GM23248 (cell line): ENCODE results near the gene PODN. TPM values are rescaled to one million over a fixed set of nuclear protein-coding genes. Genes with fewer than 3 reads are reported as not detected.

Experiments used
- DNase-seq: peaks from one replicate; pipeline ENCODE4 v3.0.0-alpha.2; 2015
- H2AFZ ChIP-seq: fragments of 200-600 bp; sonication (generic); 2 replicates; pipeline ENCODE4 v1.6.1; 2016; ENCODE audit warnings: antibody characterized with exemption
- H3F3A ChIP-seq: fragments of 200-600 bp; sonication (generic); 2 replicates; pipeline ENCODE4 v1.6.1; 2016; ENCODE audit warnings: mild to moderate bottlenecking, antibody characterized with exemption, mixed run types; ENCODE audit not compliant: insufficient read depth
- H3K27ac ChIP-seq: fragments of 200-600 bp; sonication (generic); 2 replicates; pipeline ENCODE4 v1.5.1; 2016; ENCODE audit warnings: mild to moderate bottlenecking
- H3K27me3 ChIP-seq: fragments of 200-600 bp; sonication (generic); replicated peaks from 2 replicates; pipeline ENCODE4 v1.6.1; 2016; ENCODE audit warnings: mild to moderate bottlenecking; ENCODE audit not compliant: insufficient read depth
- H3K36me3 ChIP-seq: fragments of 200-600 bp; sonication (generic); 2 replicates; pipeline ENCODE4 v1.6.1; 2016; ENCODE audit warnings: low read depth, mild to moderate bottlenecking
- H3K4me1 ChIP-seq: fragments of 200-600 bp; sonication (generic); 2 replicates; pipeline ENCODE4 v1.6.1; 2016; ENCODE audit warnings: mild to moderate bottlenecking; ENCODE audit not compliant: insufficient read depth
- H3K4me2 ChIP-seq: fragments of 200-600 bp; sonication (generic); one replicate; pipeline ENCODE4 v1.6.1; 2016; ENCODE audit warnings: mild to moderate bottlenecking; ENCODE audit not compliant: unreplicated experiment
- H3K4me3 ChIP-seq: fragments of 200-600 bp; sonication (generic); 2 replicates; pipeline ENCODE4 v1.5.1; 2016; ENCODE audit warnings: mild to moderate bottlenecking
- H3K79me2 ChIP-seq: fragments of 200-600 bp; sonication (generic); 2 replicates; pipeline ENCODE4 v1.6.1; 2016; ENCODE audit warnings: mild to moderate bottlenecking; ENCODE audit not compliant: insufficient read depth
- H3K9ac ChIP-seq: fragments of 200-600 bp; sonication (generic); 2 replicates; pipeline ENCODE4 v1.6.1; 2016; ENCODE audit warnings: mild to moderate bottlenecking
- H3K9me2 ChIP-seq: fragments of 200-600 bp; sonication (generic); 2 replicates; pipeline ENCODE4 v1.6.1; 2016; ENCODE audit warnings: mixed run types, mild to moderate bottlenecking, moderate library complexity; ENCODE audit not compliant: insufficient read depth
- H3K9me3 ChIP-seq: fragments of 200-600 bp; sonication (generic); one replicate; pipeline ENCODE4 v1.6.1; 2017; ENCODE audit warnings: low read depth
- H4K20me1 ChIP-seq: fragments of 200-600 bp; sonication (generic); 2 replicates; pipeline ENCODE4 v1.6.0; 2016; ENCODE audit not compliant: insufficient read depth
- EZH2 ChIP-seq: fragments of 200-600 bp; sonication (generic); IDR thresholded peaks from 2 replicates; pipeline ENCODE4 v1.6.1; 2018; ENCODE audit warnings: antibody characterized with exemption, mild to moderate bottlenecking; ENCODE audit not compliant: insufficient read depth, poor library complexity, severe bottlenecking
- EZH2phosphoT487 ChIP-seq: fragments of 200-600 bp; sonication (generic); IDR thresholded peaks from 2 replicates; pipeline ENCODE4 v1.6.1; 2018; ENCODE audit warnings: antibody characterized with exemption, moderate library complexity, mild to moderate bottlenecking, low read depth; ENCODE audit not compliant: insufficient read depth
- WGBS, 2 experiments: methylation state at CpG; one replicate each; pipeline ENCODE4 v1.1.6; 2015 to 2017; ENCODE audit warnings: low lambda C conversion rate in 2 of 2, low coverage in 1 of 2; ENCODE audit errors: missing lambda C conversion rate in 2 of 2; 5-methylcytosine and 5-hydroxymethylcytosine counted together
- in situ Hi-C: fragments of 300-500 bp; cut with MboI; formaldehyde crosslinking; loops from 2 replicates; pipeline ENCODE4 v1.15.0; 2020
- polyA plus RNA-seq: library from polyadenylated mRNA; unstranded; fragments of >200 nt; fragmentation: Nextera tagmentation; extraction: Ambion mirVana; gene quantifications from 2 replicates; pipeline ENCODE4 v1.2.1, GENCODE V29; 2016
- total RNA-seq: library from RNA; depleted of rRNA; stranded (reverse); fragments of >200 nt; shearing (Covaris generic); gene quantifications from 2 replicates; pipeline ENCODE4 v1.2.3, GENCODE V29; 2014

Gene PODN
- total and polyA plus RNA-seq, 2 experiments from 2014 or later: 54.8 to 71.6 TPM

DNA sequence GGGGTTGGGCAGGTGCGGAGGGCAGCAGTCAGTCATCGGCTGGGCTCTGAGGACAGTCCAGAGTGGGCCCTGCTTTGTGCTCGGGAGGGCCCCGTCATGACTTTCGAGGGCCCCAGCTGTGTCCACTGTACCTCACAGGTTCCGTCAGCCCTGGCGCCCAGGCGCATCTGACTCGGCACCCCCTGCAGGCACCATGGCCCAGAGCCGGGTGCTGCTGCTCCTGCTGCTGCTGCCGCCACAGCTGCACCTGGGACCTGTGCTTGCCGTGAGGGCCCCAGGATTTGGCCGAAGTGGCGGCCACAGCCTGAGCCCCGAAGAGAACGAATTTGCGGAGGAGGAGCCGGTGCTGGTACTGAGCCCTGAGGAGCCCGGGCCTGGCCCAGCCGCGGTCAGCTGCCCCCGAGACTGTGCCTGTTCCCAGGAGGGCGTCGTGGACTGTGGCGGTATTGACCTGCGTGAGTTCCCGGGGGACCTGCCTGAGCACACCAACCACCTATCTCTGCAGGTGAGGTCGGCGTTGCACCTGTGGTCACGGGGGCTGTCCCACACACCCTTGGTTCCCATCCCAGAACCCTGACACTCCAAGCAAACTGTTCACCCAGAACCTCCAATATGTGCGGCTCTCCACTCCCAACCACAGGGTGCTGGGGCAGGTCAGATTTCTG lies 7.8 kb downstream of the PODN start:
- Histone ChIP-seq H3K36me3 (no peaks in the 10 kb centered on the region), H3K4me3 (no peak overlapping the region), H3K27ac (no peak overlapping the region), H3K9me3 (no peaks in the 10 kb centered on the region), H4K20me1 (no peaks in the 10 kb centered on the region), H3K9me2 (no peaks in the 10 kb centered on the region), H3K27me3 (no peaks in the 10 kb centered on the region), H3K4me1 (no peaks in the 10 kb centered on the region), H3F3A (no peaks in the 10 kb centered on the region), H3K4me2 (no peak overlapping the region), H2AFZ (no peak overlapping the region), H3K9ac (no peak overlapping the region), H3K79me2 (no peaks in the 10 kb centered on the region)
- in situ Hi-C loops: no loop called here
- TF ChIP-seq EZH2phosphoT487: no peak
- TF ChIP-seq EZH2: no peak
- no peak for DNase-seq
- 89% methylated on average over 29 to 31 of the region's 31 CpGs for WGBS, 2 experiments

DNA sequence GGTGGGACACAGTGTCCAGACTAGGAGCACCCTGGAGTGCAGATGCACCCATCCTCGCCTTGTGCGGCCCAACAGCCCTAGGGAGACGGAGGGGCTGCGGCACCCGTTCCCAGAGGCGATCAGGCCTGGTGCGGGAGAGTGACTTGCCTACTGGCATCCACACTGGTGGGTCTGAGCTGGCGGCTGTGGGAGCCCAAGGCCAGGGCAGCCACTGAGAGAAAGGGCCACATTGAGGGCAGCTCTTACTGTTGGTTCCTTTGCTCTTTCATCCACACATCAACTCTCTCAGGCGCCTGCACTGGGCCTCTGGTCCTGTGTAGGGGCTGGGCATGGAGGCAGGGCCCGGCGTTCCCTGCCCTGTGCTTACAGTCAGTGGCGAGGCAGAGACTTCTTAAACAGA lies 8.6 kb downstream of the PODN start:
- Histone ChIP-seq H3K36me3 (no peaks in the 10 kb centered on the region), H3K27me3 (no peaks in the 10 kb centered on the region), H3K27ac (no peak overlapping the region), H4K20me1 (no peaks in the 10 kb centered on the region), H3K4me3 (no peak overlapping the region), H3K9me2 (no peaks in the 10 kb centered on the region), H3K9ac (no peak overlapping the region), H3K4me1 (no peaks in the 10 kb centered on the region), H3K4me2 (no peak overlapping the region), H3F3A (no peaks in the 10 kb centered on the region), H3K9me3 (no peaks in the 10 kb centered on the region), H3K79me2 (no peaks in the 10 kb centered on the region), H2AFZ (no peak overlapping the region)
- TF ChIP-seq EZH2phosphoT487: no peak
- TF ChIP-seq EZH2: no peak
- DNase-seq: no peak
- in situ Hi-C loops: no loop called here
- 94 to 97% methylated on average over 6 to 12 of the region's 12 CpGs for WGBS, 2 experiments

GRCh38 chr1:53071167-53071865 lies 9.3 kb downstream of the PODN start:
- Histone ChIP-seq H3K9me2 (no peaks in the 10 kb centered on the region), H3K27me3 (no peaks in the 10 kb centered on the region), H3K36me3 (no peaks in the 10 kb centered on the region), H3F3A (no peaks in the 10 kb centered on the region), H4K20me1 (no peaks in the 10 kb centered on the region), H3K9me3 (no peaks in the 10 kb centered on the region), H3K27ac (no peak overlapping the region), H3K4me1 (no peaks in the 10 kb centered on the region), H3K4me2 (no peak overlapping the region), H3K9ac (no peak overlapping the region), H3K4me3 (no peak overlapping the region), H3K79me2 (no peaks in the 10 kb centered on the region), H2AFZ (no peak overlapping the region)
- in situ Hi-C loops: no loop called here
- 77 to 80% methylated on average over 17 of the region's 17 CpGs for WGBS, 2 experiments
- no peak for DNase-seq
- TF ChIP-seq EZH2 (no peak), EZH2phosphoT487 (no peak)

- WGBS, 2 experiments: 93 to 96% methylated on average over 1 of the region's 1 CpG
Observed at GRCh38 chr1:53071915-53072314, 9.9 kb downstream of the PODN start.

More at GRCh38 chr1:53071915-53072314, 9.9 kb downstream of the PODN start:
- Histone ChIP-seq H3K27ac (no peak overlapping the region), H3K36me3 (no peaks in the 10 kb centered on the region), H4K20me1 (no peaks in the 10 kb centered on the region), H3K27me3 (no peaks in the 10 kb centered on the region), H2AFZ (no peak overlapping the region), H3K4me1 (no peaks in the 10 kb centered on the region), H3F3A (no peaks in the 10 kb centered on the region), H3K4me3 (no peak overlapping the region), H3K9ac (no peak overlapping the region), H3K9me2 (no peaks in the 10 kb centered on the region), H3K4me2 (no peak overlapping the region), H3K9me3 (no peaks in the 10 kb centered on the region), H3K79me2 (no peaks in the 10 kb centered on the region)
- no peak for DNase-seq
- TF ChIP-seq EZH2phosphoT487 (no peak), EZH2 (no peak)
- in situ Hi-C loops: no loop called here
